ENCODE data around the gene CPLX1. TPM values are rescaled to one million over a fixed set of nuclear protein-coding genes. Genes with fewer than 3 reads are reported as not detected.

CPLX1 gene
- total RNA-seq, 1 donor from 2014 or later = not detected

DNA sequence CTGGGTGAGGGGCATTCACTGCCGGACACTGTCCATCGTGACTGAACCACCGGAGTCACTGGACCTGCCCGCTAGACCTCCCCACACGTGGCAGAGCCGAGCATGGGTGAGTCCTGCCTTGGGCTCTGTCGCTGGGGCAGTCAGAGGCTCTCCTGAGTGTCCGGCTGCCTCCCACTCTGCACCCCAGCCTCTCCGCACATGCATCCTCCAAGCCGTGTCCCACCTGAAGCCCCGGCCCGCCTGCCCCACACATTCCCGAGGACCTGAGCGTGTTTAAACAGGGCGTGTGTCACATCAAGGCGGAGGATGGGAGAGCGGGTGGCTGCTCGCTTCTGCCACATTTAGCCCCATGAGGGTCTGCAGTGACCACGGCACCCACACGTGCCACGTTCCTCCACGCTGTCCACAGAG is 4.7 kb downstream of the CPLX1 start:
- Mint-ChIP-seq H3K9me3 (ENCODE audit: low read depth) (no peaks in the 10 kb centered on the region), H3K27ac (ENCODE audit: unreplicated experiment) (no peak overlapping the region), H3K36me3 (ENCODE audit: low read depth) (no peaks in the 10 kb centered on the region), H3K4me3 (ENCODE audit: unreplicated experiment) (no peak overlapping the region), H3K27me3 (ENCODE audit: low read depth) (peaks cover 47% of the 10 kb centered on the region), H3K4me1 (ENCODE audit: low read depth) (no peaks in the 10 kb centered on the region)
- TF ChIP-seq, protein P1, sequence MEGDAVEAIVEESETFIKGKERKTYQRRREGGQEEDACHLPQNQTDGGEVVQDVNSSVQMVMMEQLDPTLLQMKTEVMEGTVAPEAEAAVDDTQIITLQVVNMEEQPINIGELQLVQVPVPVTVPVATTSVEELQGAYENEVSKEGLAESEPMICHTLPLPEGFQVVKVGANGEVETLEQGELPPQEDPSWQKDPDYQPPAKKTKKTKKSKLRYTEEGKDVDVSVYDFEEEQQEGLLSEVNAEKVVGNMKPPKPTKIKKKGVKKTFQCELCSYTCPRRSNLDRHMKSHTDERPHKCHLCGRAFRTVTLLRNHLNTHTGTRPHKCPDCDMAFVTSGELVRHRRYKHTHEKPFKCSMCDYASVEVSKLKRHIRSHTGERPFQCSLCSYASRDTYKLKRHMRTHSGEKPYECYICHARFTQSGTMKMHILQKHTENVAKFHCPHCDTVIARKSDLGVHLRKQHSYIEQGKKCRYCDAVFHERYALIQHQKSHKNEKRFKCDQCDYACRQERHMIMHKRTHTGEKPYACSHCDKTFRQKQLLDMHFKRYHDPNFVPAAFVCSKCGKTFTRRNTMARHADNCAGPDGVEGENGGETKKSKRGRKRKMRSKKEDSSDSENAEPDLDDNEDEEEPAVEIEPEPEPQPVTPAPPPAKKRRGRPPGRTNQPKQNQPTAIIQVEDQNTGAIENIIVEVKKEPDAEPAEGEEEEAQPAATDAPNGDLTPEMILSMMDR (IDR thresholded peaks at IDR 0.05) = no peak
- no peak for DNase-seq (ENCODE audit: low spot score)

DNA sequence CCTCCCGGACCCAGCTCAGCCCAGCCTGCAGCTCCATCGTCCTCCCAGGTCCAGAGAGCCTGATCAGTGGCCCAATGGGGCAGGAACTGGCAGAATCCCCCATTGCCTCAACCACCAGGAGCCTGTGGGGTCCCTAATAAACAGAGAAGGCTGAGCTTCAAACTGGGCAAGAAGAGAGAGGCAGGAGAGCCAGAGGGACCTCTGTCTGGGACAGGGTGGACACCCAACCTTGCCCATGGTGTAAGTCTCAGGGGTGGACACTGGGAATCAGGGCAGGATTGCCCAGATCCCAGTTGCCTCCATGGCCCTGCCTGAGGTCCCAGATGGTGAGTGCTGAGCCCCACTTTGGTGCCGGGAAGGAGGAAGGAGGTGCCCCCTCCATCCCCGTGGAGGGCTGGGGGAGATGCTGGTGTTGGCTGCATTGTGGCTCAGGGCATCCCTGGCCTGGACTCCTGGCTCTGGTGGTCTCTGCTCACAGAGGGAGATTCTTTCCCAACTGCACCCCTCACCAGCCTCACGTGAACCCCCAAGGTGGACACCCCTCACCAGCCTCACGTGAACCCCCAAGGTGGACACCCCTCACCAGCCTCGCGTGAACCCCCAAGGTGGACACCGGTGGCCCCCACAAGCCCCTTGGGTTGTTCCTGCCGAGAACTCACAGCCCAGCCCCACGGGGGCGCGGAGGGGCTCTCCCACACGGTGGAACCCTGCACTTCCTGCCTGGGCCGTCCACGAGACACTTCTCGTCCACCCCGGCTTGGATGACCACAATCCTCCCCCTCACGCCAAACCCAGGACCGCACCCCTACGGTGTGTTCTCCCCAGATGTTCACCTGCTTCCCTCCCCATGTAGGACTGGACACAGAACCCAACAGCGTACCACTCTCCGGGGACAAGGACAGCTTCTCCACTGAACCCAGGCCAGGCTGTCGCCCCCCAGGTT is 5.4 kb downstream of the CPLX1 start:
- H3K27ac Mint-ChIP-seq (ENCODE audit: unreplicated experiment) = no peak overlapping the region
- TF ChIP-seq, protein P1 (IDR thresholded peaks at IDR 0.05) = no peak
- peaks cover 51% of the 10 kb centered on the region for H3K27me3 Mint-ChIP-seq (ENCODE audit: low read depth)
- peak; percentile 91 for DNase-seq (ENCODE audit: low spot score)
- H3K9me3 Mint-ChIP-seq (ENCODE audit: low read depth) = no peaks in the 10 kb centered on the region
- no peaks in the 10 kb centered on the region for H3K4me1 Mint-ChIP-seq (ENCODE audit: low read depth)
- no peak overlapping the region for H3K4me3 Mint-ChIP-seq (ENCODE audit: unreplicated experiment)
- H3K36me3 Mint-ChIP-seq (ENCODE audit: low read depth) = no peaks in the 10 kb centered on the region

DNA sequence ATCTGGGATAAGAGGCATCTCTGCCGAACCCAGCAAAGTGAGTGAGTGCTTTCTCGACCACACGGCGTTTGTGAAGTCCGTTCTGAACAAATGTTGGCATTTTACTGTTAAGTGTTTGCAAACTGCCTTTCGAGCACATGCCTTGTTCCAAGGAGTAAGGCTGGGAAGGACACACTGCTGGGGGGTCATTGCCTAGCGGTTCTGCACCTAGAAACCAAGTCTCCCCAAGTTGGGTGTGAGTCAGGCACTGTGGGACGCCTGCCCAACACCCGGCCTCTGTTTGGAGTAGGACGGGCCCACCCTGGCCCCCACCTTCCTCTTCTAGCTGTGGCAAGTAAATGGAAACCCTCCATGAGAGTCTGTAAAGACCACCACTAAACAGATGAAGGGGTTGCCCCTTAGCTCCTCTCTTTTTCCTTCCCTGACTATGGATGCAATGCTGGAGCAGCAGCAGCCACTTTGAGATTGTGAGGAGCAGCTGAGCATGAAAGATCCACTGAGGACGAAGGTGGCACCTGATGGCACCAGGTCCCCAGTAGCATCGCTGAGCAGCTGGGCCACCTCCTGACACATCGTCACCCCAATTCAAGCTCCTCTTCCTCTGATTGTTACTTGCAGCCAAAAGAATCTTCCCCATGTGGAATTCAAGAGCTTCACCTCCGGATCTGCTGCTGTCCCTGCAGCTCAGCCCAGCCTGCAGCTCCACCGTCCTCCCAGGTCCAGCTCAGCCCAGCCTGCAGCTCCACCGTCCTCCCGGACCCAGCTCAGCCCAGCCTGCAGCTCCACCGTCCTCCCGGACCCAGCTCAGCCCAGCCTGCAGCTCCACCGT is 6.3 kb downstream of the CPLX1 start:
- Mint-ChIP-seq H3K4me1 (ENCODE audit: low read depth) (no peaks in the 10 kb centered on the region), H3K27me3 (ENCODE audit: low read depth) (peaks cover 54% of the 10 kb centered on the region), H3K36me3 (ENCODE audit: low read depth) (no peaks in the 10 kb centered on the region), H3K27ac (ENCODE audit: unreplicated experiment) (no peak overlapping the region), H3K9me3 (ENCODE audit: low read depth) (no peaks in the 10 kb centered on the region), H3K4me3 (ENCODE audit: unreplicated experiment) (no peak overlapping the region)
- DNase-seq (ENCODE audit: low spot score) = no peak
- TF ChIP-seq, protein P1 (IDR thresholded peaks at IDR 0.05) = no peak

DNA sequence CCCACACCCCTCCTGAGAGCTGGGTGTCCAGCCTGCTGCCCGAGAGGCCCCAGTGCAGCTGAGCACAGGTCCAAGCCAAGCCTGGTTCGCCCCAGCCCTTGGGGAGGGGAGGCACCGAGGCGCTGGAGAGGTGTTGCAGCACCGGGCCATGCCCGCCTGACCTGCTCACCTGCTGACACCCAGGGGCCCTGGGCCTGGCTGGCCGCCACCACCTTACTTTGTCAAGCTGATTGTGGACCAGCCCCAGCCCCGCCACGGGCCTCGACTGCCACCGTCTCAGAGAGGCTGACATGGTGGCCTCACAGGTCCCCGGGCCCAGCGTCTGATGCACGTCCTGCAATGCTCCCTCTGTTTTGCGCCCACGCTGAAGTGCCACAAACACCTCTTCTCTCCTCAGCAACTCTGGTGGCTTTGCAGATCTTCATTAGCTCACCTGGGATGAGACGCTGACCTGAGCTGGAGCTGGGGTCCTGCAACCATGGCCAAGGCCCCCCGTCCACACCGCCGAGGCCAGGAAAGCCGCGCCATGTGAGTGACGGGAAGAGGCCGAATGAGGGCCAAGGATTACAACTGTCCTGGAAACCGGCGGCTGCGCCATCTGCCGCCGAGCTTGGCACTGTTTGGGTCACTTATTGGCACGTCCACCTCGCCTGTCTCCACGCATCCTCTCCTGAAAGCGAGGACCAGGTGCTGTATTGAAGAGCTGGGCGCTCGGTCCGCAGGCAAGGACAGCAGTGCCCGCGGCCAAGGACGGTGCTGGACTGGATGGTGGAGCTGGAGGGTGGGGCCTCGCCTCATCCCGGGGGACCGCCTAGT is 7.6 kb downstream of the CPLX1 start:
- no peaks in the 10 kb centered on the region for H3K4me1 Mint-ChIP-seq (ENCODE audit: low read depth)
- no peaks in the 10 kb centered on the region for H3K36me3 Mint-ChIP-seq (ENCODE audit: low read depth)
- TF ChIP-seq, protein P1 (IDR thresholded peaks at IDR 0.05) = no peak
- no peaks in the 10 kb centered on the region for H3K9me3 Mint-ChIP-seq (ENCODE audit: low read depth)
- no peak overlapping the region for H3K27ac Mint-ChIP-seq (ENCODE audit: unreplicated experiment)
- H3K27me3 Mint-ChIP-seq (ENCODE audit: low read depth) = peaks cover 58% of the 10 kb centered on the region
- no peak for DNase-seq (ENCODE audit: low spot score)
- no peak overlapping the region for H3K4me3 Mint-ChIP-seq (ENCODE audit: unreplicated experiment)

Measured in chondrocyte (in vitro differentiated cells).